ENCODE measurements around the gene CCNL2. TPM values are rescaled to one million over a fixed set of nuclear protein-coding genes. Genes with fewer than 3 reads are reported as not detected.

Gene CCNL2
- polyA plus RNA-seq, 2 of the 4 experiments (the other 2 are of a cell fraction), result 85.5 to 111 TPM

DNA sequence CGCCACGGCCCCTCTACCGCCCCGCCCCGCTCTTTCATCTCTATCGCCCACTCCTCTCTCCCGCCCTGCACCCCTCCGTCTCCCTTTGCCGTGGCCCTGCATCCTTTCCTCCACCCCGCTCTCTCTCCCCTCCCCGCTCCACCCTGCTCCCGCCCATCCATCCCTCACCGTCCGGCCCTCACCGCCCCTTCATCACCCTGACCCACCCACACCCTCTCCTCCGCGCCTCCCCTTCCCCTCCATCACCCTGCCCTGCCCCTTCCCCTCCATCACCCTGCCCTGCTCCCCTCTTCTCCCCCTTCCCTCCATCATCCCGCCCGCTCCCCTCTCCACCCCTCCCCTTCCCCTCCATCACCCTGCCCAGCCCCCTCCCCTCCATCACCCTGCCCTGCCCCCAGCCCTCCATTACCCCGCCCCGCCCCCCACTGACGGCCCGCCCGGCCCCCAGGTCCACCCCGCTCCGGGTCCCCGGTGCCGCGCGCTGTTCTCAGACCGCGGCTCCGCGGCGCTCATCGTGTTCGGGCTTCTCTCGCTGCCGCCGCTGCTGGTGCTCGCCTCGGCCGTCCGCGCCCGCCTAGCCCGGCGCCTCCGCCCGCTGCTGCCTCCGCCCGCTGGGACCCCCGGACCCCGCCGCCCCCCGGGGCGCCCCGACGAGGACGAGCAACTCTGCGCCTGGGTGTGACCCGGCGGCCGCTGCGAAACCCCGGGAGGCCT is 28.1 kb upstream of the CCNL2 start:
- ATAC-seq, result peak in 1 of 2 experiments; percentile 9; a peak in 1 of 6 replicates

DNA sequence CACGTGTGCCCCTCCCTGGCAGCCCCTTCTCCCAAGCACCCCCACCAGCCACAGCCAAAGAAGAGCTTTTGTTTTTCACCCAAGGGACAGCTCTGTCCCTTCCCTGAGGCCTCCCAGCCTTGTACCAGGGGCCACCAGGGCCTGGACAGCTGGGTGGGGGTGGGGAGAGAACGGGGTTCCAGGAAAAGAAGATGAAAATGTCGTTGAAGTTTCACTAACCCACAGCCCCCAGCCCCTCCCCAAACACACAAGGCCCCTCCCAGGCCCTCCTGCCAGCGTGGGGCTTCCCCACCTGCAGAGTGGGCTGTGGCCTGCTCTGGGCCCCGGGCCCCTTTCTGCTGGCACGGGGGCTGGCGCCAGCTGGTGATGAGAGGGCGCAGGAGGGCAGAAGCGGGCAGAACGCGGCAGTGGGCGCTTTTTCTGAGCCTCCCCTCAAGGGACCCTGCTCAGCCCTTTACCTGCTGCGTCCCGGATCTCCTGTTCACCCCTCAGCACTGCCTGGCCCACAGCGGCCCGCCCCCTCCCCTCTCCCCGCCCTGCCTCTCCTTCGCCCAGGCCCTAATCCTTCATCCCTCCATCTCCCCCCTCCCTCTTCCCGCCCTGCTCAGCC is 27.5 kb upstream of the CCNL2 start:
- ChIA-PET POLR2A (interaction anchor here (1.1 kb wide), 1 partner anchor 18 kb away, joined by 6 read pairs; no protein-coding TSS in a partner anchor), CTCF (interaction anchor here (0.8 kb wide), 1 partner anchor 78 kb away, joined by 3 read pairs; no protein-coding TSS in a partner anchor)
- WGBS (ENCODE audit: missing lambda C conversion rate), result 82% methylated on average over 13 of the region's 19 CpGs
- no peak overlapping the region for H3K4me2 ChIP-seq
- FAIRE-seq (no peak), ATAC-seq (no peak), DNase-seq (ENCODE audit: low read depth in 1 of 2, low spot score in 1 of 2) (peak in 1 of 2 experiments; percentile 3)
- no peaks in the 10 kb centered on the region for H3K9me3 ChIP-seq
- TF ChIP-seq NPAS2 (CRISPR knock-in tag; IDR thresholded peaks at IDR 0.05; ENCODE audit: borderline replicate concordance), result no peak
- TF ChIP-seq, protein P1, sequence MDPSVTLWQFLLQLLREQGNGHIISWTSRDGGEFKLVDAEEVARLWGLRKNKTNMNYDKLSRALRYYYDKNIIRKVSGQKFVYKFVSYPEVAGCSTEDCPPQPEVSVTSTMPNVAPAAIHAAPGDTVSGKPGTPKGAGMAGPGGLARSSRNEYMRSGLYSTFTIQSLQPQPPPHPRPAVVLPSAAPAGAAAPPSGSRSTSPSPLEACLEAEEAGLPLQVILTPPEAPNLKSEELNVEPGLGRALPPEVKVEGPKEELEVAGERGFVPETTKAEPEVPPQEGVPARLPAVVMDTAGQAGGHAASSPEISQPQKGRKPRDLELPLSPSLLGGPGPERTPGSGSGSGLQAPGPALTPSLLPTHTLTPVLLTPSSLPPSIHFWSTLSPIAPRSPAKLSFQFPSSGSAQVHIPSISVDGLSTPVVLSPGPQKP (IDR thresholded peaks at IDR 0.05; ENCODE audit: low read depth, low read length), result no peak
- no peak for TF ChIP-seq POLR2A (IDR thresholded peaks at IDR 0.05; ENCODE audit: low read length)
- 0 out of 6 replicates have a peak overlapping the region, but pooled peaks of 1 of the 2 experiments have one; percentile 24 for H3K27ac ChIP-seq
- no peak overlapping the region for H3K4me3 ChIP-seq
- H3K4me1 ChIP-seq, result peaks cover 19% of the 10 kb centered on the region

More for the DNA sequence above, 28.1 kb upstream of the CCNL2 start:
- WGBS (ENCODE audit: missing lambda C conversion rate), result 90% methylated on average over 3 of the region's 66 CpGs
- Histone ChIP-seq H3K27ac (peak overlapping the region; percentile 81 to 96), H3K9me3 (no peaks in the 10 kb centered on the region), H3K4me2 (peak overlapping the region; percentile 95), H3K4me3 (peak overlapping the region; percentile 61), H3K4me1 (peaks cover 26% of the 10 kb centered on the region)
- FAIRE-seq (no peak), DNase-seq (ENCODE audit: low read depth in 1 of 2, low spot score in 1 of 2) (peak in 1 of 2 experiments; percentile 0)
- ChIA-PET CTCF (interaction anchor here (0.8 kb wide), 1 partner anchor 77 kb away, joined by 3 read pairs; no protein-coding TSS in a partner anchor), POLR2A (no interaction called here)
- TF ChIP-seq, protein P2, sequence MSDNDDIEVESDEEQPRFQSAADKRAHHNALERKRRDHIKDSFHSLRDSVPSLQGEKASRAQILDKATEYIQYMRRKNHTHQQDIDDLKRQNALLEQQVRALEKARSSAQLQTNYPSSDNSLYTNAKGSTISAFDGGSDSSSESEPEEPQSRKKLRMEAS (IDR thresholded peaks at IDR 0.05), result no peak
- TF ChIP-seq SREBF2 (IDR thresholded peaks at IDR 0.05) (no peak), POLR2A (IDR thresholded peaks at IDR 0.05; ENCODE audit: low read length) (no peak), SMC3 (IDR thresholded peaks at IDR 0.05) (no peak)
- TF ChIP-seq, protein P3, sequence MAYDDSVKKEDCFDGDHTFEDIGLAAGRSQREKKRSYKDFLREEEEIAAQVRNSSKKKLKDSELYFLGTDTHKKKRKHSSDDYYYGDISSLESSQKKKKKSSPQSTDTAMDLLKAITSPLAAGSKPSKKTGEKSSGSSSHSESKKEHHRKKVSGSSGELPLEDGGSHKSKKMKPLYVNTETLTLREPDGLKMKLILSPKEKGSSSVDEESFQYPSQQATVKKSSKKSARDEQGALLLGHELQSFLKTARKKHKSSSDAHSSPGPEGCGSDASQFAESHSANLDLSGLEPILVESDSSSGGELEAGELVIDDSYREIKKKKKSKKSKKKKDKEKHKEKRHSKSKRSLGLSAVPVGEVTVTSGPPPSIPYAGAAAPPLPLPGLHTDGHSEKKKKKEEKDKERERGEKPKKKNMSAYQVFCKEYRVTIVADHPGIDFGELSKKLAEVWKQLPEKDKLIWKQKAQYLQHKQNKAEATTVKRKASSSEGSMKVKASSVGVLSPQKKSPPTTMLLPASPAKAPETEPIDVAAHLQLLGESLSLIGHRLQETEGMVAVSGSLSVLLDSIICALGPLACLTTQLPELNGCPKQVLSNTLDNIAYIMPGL (CRISPR knock-in tag; IDR thresholded peaks at IDR 0.05; ENCODE audit: borderline replicate concordance), result no peak
- TF ChIP-seq, protein P4, sequence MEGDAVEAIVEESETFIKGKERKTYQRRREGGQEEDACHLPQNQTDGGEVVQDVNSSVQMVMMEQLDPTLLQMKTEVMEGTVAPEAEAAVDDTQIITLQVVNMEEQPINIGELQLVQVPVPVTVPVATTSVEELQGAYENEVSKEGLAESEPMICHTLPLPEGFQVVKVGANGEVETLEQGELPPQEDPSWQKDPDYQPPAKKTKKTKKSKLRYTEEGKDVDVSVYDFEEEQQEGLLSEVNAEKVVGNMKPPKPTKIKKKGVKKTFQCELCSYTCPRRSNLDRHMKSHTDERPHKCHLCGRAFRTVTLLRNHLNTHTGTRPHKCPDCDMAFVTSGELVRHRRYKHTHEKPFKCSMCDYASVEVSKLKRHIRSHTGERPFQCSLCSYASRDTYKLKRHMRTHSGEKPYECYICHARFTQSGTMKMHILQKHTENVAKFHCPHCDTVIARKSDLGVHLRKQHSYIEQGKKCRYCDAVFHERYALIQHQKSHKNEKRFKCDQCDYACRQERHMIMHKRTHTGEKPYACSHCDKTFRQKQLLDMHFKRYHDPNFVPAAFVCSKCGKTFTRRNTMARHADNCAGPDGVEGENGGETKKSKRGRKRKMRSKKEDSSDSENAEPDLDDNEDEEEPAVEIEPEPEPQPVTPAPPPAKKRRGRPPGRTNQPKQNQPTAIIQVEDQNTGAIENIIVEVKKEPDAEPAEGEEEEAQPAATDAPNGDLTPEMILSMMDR (IDR thresholded peaks at IDR 0.05), result no peak
- TF ChIP-seq, protein P5, sequence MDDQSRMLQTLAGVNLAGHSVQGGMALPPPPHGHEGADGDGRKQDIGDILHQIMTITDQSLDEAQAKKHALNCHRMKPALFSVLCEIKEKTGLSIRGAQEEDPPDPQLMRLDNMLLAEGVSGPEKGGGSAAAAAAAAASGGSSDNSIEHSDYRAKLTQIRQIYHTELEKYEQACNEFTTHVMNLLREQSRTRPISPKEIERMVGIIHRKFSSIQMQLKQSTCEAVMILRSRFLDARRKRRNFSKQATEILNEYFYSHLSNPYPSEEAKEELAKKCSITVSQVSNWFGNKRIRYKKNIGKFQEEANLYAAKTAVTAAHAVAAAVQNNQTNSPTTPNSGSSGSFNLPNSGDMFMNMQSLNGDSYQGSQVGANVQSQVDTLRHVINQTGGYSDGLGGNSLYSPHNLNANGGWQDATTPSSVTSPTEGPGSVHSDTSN (IDR thresholded peaks at IDR 0.05), result no peak

DNA sequence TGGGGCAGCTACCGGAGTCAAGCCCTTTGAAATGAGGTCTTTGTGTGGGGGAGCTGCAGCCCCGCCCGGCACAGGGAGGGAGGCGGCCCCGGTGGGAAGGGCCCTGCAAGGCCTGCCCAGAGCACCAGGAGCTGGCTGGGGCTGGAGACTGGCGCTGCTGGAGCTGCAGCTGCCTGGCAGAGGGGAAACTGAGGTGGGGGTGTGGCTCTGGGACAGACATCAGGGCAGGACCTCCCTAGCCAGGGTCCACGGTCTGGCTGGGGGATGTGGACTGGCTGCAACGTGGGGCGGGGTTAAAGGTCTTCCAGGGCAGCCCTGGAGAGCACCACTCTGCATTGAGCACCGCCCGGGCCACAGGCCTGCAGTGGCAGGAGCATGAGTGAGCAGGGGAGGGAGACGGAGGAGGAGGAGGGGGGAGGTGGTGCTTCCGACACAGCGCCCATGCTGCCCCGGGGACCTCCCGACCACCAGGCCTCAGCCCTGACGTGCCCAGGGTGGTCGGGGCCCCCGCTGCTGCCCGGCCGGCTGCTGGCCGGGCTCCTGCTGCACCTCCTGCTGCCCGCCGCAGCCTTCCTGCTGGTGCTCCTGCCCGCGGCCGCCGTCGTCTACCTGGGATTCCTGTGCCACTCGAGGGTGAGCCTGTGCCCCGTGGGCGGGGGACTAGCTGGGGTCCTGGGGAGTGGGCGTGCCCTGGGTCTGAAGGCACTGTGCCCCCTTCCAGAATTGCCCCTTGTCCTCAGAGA is 26.8 kb upstream of the CCNL2 start:
- Histone ChIP-seq H3K9me3 (no peaks in the 10 kb centered on the region), H3K4me3 (no peak overlapping the region), H3K4me1 (peaks cover 17% of the 10 kb centered on the region; the same call in 2 of the 3 replicates), H3K4me2 (no peak overlapping the region), H3K27ac (0 out of 6 replicates have a peak overlapping the region, but pooled peaks of 1 of the 2 experiments have one; percentile 7)
- ChIA-PET CTCF (interaction anchor here (0.8 to 1.0 kb wide), 2 partner anchors 78 to 99 kb away, joined by 3 read pairs; no protein-coding TSS in a partner anchor), POLR2A (interaction anchor here (1.1 kb wide), 1 partner anchor 17 kb away, joined by 6 read pairs; no protein-coding TSS in a partner anchor)
- DNase-seq (ENCODE audit: low read depth in 1 of 2, low spot score in 1 of 2) (peak in 1 of 2 experiments; percentile 23), ATAC-seq (peak in 1 of 2 experiments; percentile 51; a peak in 3 of 6 replicates), FAIRE-seq (no peak)
- 65% methylated on average over 4 of the region's 33 CpGs for WGBS (ENCODE audit: missing lambda C conversion rate)
- no peak for TF ChIP-seq HOXB5 (CRISPR knock-in tag; IDR thresholded peaks at IDR 0.05)
- TF ChIP-seq HEYL (CRISPR knock-in tag; IDR thresholded peaks at IDR 0.05), result no peak
- TF ChIP-seq ZFP36 (IDR thresholded peaks at IDR 0.05; ENCODE audit: borderline replicate concordance, partially characterized antibody), result no peak
- TF ChIP-seq RFX5 (IDR thresholded peaks at IDR 0.05), result no peak
- TF ChIP-seq EHF (CRISPR knock-in tag; IDR thresholded peaks at IDR 0.05), result no peak
- no peak for TF ChIP-seq ZC3H11A (IDR thresholded peaks at IDR 0.05)
- TF ChIP-seq MAFK (IDR thresholded peaks at IDR 0.05; ENCODE audit: partially characterized antibody), result no peak
- no peak for TF ChIP-seq TFCP2L1 (CRISPR knock-in tag; IDR thresholded peaks at IDR 0.05)
- no peak for TF ChIP-seq NR3C1 (IDR thresholded peaks at IDR 0.05)
- TF ChIP-seq, protein P5 (IDR thresholded peaks at IDR 0.05), result no peak
- no peak for TF ChIP-seq FOXS1 (CRISPR knock-in tag; IDR thresholded peaks at IDR 0.05)
- no peak for TF ChIP-seq SMC3 (IDR thresholded peaks at IDR 0.05)
- TF ChIP-seq EP300 (IDR thresholded peaks at IDR 0.05), result no peak
- TF ChIP-seq PHF8 (IDR thresholded peaks at IDR 0.05; ENCODE audit: borderline replicate concordance, low read depth), result no peak
